ENCODE results near the gene SKP1.
"Not testable (repeated sequence)": the region's sequence is repeated elsewhere in the genome, so short reads cannot be mapped to it uniquely, and the experiment has no call there.

Gene SKP1

GRCh38 chr5:134153241-134153640, 23.5 kb downstream of the SKP1 start:
- H3K4me1 ChIP-seq (ENCODE audit: insufficient read depth, low read length, poor library complexity, severe bottlenecking), result no peaks in the 10 kb centered on the region
- H3K4me2 ChIP-seq (ENCODE audit: low read depth, low read length, poor library complexity, severe bottlenecking), result no peak overlapping the region
- no peaks in the 10 kb centered on the region for H3K27me3 ChIP-seq (ENCODE audit: insufficient read depth, low read length, poor library complexity, severe bottlenecking)
- no peaks in the 10 kb centered on the region for H3K9me2 ChIP-seq (replicated peaks; ENCODE audit: low read depth, low read length)
- H3F3A ChIP-seq (ENCODE audit: low read depth), result no peaks in the 10 kb centered on the region
- H2AFZ ChIP-seq (ENCODE audit: low read length), result no peak overlapping the region
- H3K4me3 ChIP-seq (ENCODE audit: low read length, poor library complexity, severe bottlenecking), result no peak overlapping the region
- TF ChIP-seq CTCF (conservative IDR thresholded peaks at IDR 0.05; ENCODE audit: low read length), result no peak
- no peak for TF ChIP-seq EZH2phosphoT487 (IDR thresholded peaks at IDR 0.05; ENCODE audit: borderline replicate concordance)
- no peak overlapping the region for H3K9ac ChIP-seq (ENCODE audit: low read depth, low read length, poor library complexity, severe bottlenecking)
- no peaks in the 10 kb centered on the region for H4K20me1 ChIP-seq (ENCODE audit: insufficient read depth, low read length, poor library complexity, severe bottlenecking)
- no peaks in the 10 kb centered on the region for H3K79me2 ChIP-seq (ENCODE audit: insufficient read depth, low read length)
- H3K9me3 ChIP-seq (ENCODE audit: insufficient read depth, low read depth, low read length), result no peaks in the 10 kb centered on the region
- peaks cover 63% of the 10 kb centered on the region; the same call in 1 of the 2 replicates for H3K36me3 ChIP-seq (ENCODE audit: insufficient read depth, low read length)

- not testable (repeated sequence) for H3K9me2 ChIP-seq (replicated peaks; ENCODE audit: low read depth, low read length); H3K27me3 ChIP-seq (ENCODE audit: insufficient read depth, low read length, poor library complexity, severe bottlenecking); H3K4me1 ChIP-seq (ENCODE audit: insufficient read depth, low read length, poor library complexity, severe bottlenecking); H3K9me3 ChIP-seq (ENCODE audit: insufficient read depth, low read depth, low read length); H3K9ac ChIP-seq (ENCODE audit: low read depth, low read length, poor library complexity, severe bottlenecking); H3K4me3 ChIP-seq (ENCODE audit: low read length, poor library complexity, severe bottlenecking); H4K20me1 ChIP-seq (ENCODE audit: insufficient read depth, low read length, poor library complexity, severe bottlenecking); H3K79me2 ChIP-seq (ENCODE audit: insufficient read depth, low read length); H3K4me2 ChIP-seq (ENCODE audit: low read depth, low read length, poor library complexity, severe bottlenecking); H3F3A ChIP-seq (ENCODE audit: low read depth); H2AFZ ChIP-seq (ENCODE audit: low read length)
- peaks cover 55% of the 10 kb centered on the region; the same call in 1 of the 2 replicates for H3K36me3 ChIP-seq (ENCODE audit: insufficient read depth, low read length)
These were observed 24.4 kb downstream of the SKP1 start for GRCh38 chr5:134152173-134152832.

- Histone ChIP-seq H3F3A (ENCODE audit: low read depth) (no peaks in the 10 kb centered on the region), H2AFZ (ENCODE audit: low read length) (no peak overlapping the region), H3K9me3 (ENCODE audit: insufficient read depth, low read depth, low read length) (no peaks in the 10 kb centered on the region), H3K9ac (ENCODE audit: low read depth, low read length, poor library complexity, severe bottlenecking) (no peak overlapping the region), H3K4me1 (ENCODE audit: insufficient read depth, low read length, poor library complexity, severe bottlenecking) (no peaks in the 10 kb centered on the region), H3K4me2 (ENCODE audit: low read depth, low read length, poor library complexity, severe bottlenecking) (no peak overlapping the region), H3K9me2 (replicated peaks; ENCODE audit: low read depth, low read length) (no peaks in the 10 kb centered on the region), H3K4me3 (ENCODE audit: low read length, poor library complexity, severe bottlenecking) (no peak overlapping the region), H4K20me1 (ENCODE audit: insufficient read depth, low read length, poor library complexity, severe bottlenecking) (no peaks in the 10 kb centered on the region), H3K27me3 (ENCODE audit: insufficient read depth, low read length, poor library complexity, severe bottlenecking) (no peaks in the 10 kb centered on the region), H3K36me3 (ENCODE audit: insufficient read depth, low read length) (peaks cover 55% of the 10 kb centered on the region; the same call in 1 of the 2 replicates), H3K79me2 (ENCODE audit: insufficient read depth, low read length) (no peaks in the 10 kb centered on the region)
- TF ChIP-seq CTCF (conservative IDR thresholded peaks at IDR 0.05; ENCODE audit: low read length) (no peak), EZH2phosphoT487 (IDR thresholded peaks at IDR 0.05; ENCODE audit: borderline replicate concordance) (no peak)
These were observed 25.0 kb downstream of the SKP1 start for GRCh38 chr5:134151723-134152122.

Data from Loucy (cell line).